HEK293 (cell line): ENCODE data around the gene KRT78.

Experiments
- TF ChIP-seq, protein P1 (sequence below): fragments of 450-650 bp; formaldehyde crosslinking; IDR thresholded peaks from 2 replicates; pipeline ENCODE4 v1.5.1; 2016; ENCODE audit warnings: missing biosample characterization, missing genetic modification characterization, borderline replicate concordance
- TF ChIP-seq, protein P2 (sequence below): fragments of 450-650 bp; formaldehyde crosslinking; IDR thresholded peaks from 2 replicates; pipeline ENCODE4 v1.5.1; 2016; ENCODE audit warnings: missing biosample characterization, missing genetic modification characterization

DNA sequence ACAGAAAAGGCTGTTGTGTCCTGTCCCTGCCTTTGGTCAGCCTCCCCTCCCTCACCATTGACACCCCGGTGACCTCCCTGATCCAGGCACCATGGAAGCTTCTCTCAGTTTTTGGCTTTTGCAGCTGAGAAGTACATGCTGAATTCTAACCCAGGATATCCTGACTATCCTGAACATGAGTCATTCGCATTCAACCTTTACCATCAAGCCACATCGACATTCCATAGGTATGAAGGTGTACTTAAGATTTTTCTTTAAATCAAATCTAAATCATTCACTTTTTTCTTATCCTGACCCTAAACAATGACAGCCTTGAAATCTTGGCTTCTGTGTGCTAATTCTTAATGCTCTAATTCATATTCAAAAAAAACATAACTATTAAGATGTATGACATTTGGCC is 8.7 kb upstream of the KRT78 start:
- TF ChIP-seq, protein P1, sequence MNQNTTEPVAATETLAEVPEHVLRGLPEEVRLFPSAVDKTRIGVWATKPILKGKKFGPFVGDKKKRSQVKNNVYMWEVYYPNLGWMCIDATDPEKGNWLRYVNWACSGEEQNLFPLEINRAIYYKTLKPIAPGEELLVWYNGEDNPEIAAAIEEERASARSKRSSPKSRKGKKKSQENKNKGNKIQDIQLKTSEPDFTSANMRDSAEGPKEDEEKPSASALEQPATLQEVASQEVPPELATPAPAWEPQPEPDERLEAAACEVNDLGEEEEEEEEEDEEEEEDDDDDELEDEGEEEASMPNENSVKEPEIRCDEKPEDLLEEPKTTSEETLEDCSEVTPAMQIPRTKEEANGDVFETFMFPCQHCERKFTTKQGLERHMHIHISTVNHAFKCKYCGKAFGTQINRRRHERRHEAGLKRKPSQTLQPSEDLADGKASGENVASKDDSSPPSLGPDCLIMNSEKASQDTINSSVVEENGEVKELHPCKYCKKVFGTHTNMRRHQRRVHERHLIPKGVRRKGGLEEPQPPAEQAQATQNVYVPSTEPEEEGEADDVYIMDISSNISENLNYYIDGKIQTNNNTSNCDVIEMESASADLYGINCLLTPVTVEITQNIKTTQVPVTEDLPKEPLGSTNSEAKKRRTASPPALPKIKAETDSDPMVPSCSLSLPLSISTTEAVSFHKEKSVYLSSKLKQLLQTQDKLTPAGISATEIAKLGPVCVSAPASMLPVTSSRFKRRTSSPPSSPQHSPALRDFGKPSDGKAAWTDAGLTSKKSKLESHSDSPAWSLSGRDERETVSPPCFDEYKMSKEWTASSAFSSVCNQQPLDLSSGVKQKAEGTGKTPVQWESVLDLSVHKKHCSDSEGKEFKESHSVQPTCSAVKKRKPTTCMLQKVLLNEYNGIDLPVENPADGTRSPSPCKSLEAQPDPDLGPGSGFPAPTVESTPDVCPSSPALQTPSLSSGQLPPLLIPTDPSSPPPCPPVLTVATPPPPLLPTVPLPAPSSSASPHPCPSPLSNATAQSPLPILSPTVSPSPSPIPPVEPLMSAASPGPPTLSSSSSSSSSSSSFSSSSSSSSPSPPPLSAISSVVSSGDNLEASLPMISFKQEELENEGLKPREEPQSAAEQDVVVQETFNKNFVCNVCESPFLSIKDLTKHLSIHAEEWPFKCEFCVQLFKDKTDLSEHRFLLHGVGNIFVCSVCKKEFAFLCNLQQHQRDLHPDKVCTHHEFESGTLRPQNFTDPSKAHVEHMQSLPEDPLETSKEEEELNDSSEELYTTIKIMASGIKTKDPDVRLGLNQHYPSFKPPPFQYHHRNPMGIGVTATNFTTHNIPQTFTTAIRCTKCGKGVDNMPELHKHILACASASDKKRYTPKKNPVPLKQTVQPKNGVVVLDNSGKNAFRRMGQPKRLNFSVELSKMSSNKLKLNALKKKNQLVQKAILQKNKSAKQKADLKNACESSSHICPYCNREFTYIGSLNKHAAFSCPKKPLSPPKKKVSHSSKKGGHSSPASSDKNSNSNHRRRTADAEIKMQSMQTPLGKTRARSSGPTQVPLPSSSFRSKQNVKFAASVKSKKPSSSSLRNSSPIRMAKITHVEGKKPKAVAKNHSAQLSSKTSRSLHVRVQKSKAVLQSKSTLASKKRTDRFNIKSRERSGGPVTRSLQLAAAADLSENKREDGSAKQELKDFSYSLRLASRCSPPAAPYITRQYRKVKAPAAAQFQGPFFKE (tag by site-specific recombination) = no peak
- TF ChIP-seq, protein P2, sequence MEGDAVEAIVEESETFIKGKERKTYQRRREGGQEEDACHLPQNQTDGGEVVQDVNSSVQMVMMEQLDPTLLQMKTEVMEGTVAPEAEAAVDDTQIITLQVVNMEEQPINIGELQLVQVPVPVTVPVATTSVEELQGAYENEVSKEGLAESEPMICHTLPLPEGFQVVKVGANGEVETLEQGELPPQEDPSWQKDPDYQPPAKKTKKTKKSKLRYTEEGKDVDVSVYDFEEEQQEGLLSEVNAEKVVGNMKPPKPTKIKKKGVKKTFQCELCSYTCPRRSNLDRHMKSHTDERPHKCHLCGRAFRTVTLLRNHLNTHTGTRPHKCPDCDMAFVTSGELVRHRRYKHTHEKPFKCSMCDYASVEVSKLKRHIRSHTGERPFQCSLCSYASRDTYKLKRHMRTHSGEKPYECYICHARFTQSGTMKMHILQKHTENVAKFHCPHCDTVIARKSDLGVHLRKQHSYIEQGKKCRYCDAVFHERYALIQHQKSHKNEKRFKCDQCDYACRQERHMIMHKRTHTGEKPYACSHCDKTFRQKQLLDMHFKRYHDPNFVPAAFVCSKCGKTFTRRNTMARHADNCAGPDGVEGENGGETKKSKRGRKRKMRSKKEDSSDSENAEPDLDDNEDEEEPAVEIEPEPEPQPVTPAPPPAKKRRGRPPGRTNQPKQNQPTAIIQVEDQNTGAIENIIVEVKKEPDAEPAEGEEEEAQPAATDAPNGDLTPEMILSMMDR = no peak
